Measurements from ENCODE around the gene INSR. TPM values are rescaled to one million over a fixed set of nuclear protein-coding genes. Genes with fewer than 3 reads are reported as not detected.

Gene INSR
- total RNA-seq, 1 donor from 2014 or later = 69.2 TPM

DNA sequence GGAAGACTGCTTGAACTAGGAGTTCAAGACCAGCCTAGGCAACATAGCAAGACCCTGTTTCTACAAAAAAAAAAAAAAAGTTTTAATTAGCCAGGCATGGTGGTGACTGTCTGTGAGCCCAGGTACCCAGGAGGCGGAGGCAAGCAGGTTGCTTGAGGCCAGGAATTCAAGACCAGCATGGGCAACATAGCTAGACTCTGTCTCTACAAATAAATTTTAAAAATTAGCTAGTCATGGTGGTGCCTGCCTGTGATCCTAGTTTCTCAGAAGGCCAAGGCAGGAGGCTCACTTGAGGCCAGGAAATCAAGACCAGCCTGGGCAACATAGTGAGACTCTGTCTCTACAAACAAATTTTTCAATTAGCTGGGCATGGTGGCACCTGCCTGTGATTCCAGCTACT lies 6.1 kb downstream of the INSR start:
- Mint-ChIP-seq H3K27me3 (no peaks in the 10 kb centered on the region), H3K36me3 (ENCODE audit: insufficient read depth) (peaks cover 1% of the 10 kb centered on the region), H3K27ac (no peak overlapping the region), H3K4me3 (ENCODE audit: low read depth) (no peak overlapping the region), H3K4me1 (ENCODE audit: low read depth) (peaks cover 19% of the 10 kb centered on the region), H3K9me3 (ENCODE audit: low read depth) (no peaks in the 10 kb centered on the region)
- no peak for DNase-seq (ENCODE audit: low spot score, unreplicated experiment)
- no peak for TF ChIP-seq CTCF (IDR thresholded peaks at IDR 0.05; ENCODE audit: unreplicated experiment)

GRCh38 chr19:7287722-7288121 lies 6.5 kb downstream of the INSR start:
- H3K4me3 Mint-ChIP-seq (ENCODE audit: low read depth) = no peak overlapping the region
- no peak overlapping the region for H3K27ac Mint-ChIP-seq
- DNase-seq (ENCODE audit: low spot score, unreplicated experiment) = no peak
- no peak for TF ChIP-seq CTCF (IDR thresholded peaks at IDR 0.05; ENCODE audit: unreplicated experiment)
- peaks cover 17% of the 10 kb centered on the region for H3K4me1 Mint-ChIP-seq (ENCODE audit: low read depth)
- H3K27me3 Mint-ChIP-seq = no peaks in the 10 kb centered on the region
- peaks cover 1% of the 10 kb centered on the region for H3K36me3 Mint-ChIP-seq (ENCODE audit: insufficient read depth)
- H3K9me3 Mint-ChIP-seq (ENCODE audit: low read depth) = no peaks in the 10 kb centered on the region

DNA sequence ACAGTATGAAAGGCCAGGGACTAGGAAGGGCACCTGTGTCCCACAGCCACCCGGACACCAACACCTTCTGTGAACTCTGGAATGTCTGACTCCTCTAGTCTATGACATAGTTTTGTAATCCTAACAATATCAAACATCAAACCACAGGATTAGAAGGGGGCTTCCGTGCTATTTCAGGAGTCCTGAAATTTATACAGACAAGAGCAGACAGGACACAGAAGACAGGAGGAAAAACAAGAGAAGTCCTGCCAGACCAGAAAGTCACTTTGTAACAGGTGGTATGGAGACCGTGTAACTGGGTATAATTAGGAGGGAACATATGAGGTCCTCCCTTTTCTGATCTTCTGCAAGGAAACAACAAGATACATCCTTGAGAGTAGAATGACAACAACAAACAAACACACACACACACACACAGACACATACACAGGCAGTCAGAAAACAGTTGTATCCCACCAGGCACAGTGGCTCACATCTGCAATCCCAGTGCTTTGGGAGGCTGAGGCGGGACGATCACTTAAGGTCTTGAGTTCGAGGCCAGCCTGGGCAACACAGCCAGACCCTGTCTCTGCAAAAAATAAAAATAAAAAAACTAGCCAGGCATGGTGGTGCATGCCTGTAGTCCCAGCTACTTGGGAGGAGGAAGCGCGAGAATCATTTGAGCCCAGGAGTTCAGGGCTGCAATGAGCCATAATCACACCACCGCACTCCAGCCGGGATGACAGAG lies 13.1 kb downstream of the INSR start:
- H3K4me1 Mint-ChIP-seq (ENCODE audit: low read depth) = peaks cover 4% of the 10 kb centered on the region
- TF ChIP-seq CTCF (IDR thresholded peaks at IDR 0.05; ENCODE audit: unreplicated experiment) = no peak
- H3K36me3 Mint-ChIP-seq (ENCODE audit: insufficient read depth) = peaks cover 7% of the 10 kb centered on the region
- no peak for DNase-seq (ENCODE audit: low spot score, unreplicated experiment)
- H3K27me3 Mint-ChIP-seq = no peaks in the 10 kb centered on the region
- H3K4me3 Mint-ChIP-seq (ENCODE audit: low read depth) = no peak overlapping the region
- H3K9me3 Mint-ChIP-seq (ENCODE audit: low read depth) = no peaks in the 10 kb centered on the region
- no peak overlapping the region for H3K27ac Mint-ChIP-seq

- H3K36me3 Mint-ChIP-seq (ENCODE audit: insufficient read depth) = peaks cover 13% of the 10 kb centered on the region
- H3K27me3 Mint-ChIP-seq = no peaks in the 10 kb centered on the region
- TF ChIP-seq CTCF (IDR thresholded peaks at IDR 0.05; ENCODE audit: unreplicated experiment) = no peak
- no peak overlapping the region for H3K4me3 Mint-ChIP-seq (ENCODE audit: low read depth)
- DNase-seq (ENCODE audit: low spot score, unreplicated experiment) = no peak
- H3K4me1 Mint-ChIP-seq (ENCODE audit: low read depth) = peaks cover 7% of the 10 kb centered on the region
- no peaks in the 10 kb centered on the region for H3K9me3 Mint-ChIP-seq (ENCODE audit: low read depth)
- no peak overlapping the region for H3K27ac Mint-ChIP-seq
Measured at GRCh38 chr19:7272856-7273578, 21.2 kb downstream of the INSR start.

GRCh38 chr19:7268705-7269098 lies 25.5 kb downstream of the INSR start:
- no peak overlapping the region for H3K4me3 Mint-ChIP-seq (ENCODE audit: low read depth)
- H3K27ac Mint-ChIP-seq = no peak overlapping the region
- peaks cover 10% of the 10 kb centered on the region for H3K9me3 Mint-ChIP-seq (ENCODE audit: low read depth)
- peaks cover 36% of the 10 kb centered on the region for H3K36me3 Mint-ChIP-seq (ENCODE audit: insufficient read depth)
- no peak for TF ChIP-seq CTCF (IDR thresholded peaks at IDR 0.05; ENCODE audit: unreplicated experiment)
- no peak for DNase-seq (ENCODE audit: low spot score, unreplicated experiment)
- peaks cover 15% of the 10 kb centered on the region for H3K4me1 Mint-ChIP-seq (ENCODE audit: low read depth)
- no peaks in the 10 kb centered on the region for H3K27me3 Mint-ChIP-seq
